Activated naive CD8-positive, alpha-beta T cell treated with anti-CD3 and anti-CD28 coated beads for 36 hours (primary cell): Measurements from ENCODE around the gene CHADL. TPM values are rescaled to one million over a fixed set of nuclear protein-coding genes. Genes with fewer than 3 reads are reported as not detected.
A peak's percentile ranks its signal among the peaks of the same experiment; 100 is the strongest.

Experiments
- DNase-seq: peaks from one replicate; pipeline ENCODE4 v3.0.0; 2021
- H3K27ac Mint-ChIP-seq: one replicate; pipeline ENCODE4 v1.8.0; 2022; ENCODE audit warnings: mild to moderate bottlenecking, moderate library complexity, mixed read lengths
- H3K27me3 Mint-ChIP-seq: one replicate; pipeline ENCODE4 v1.8.0; 2022; ENCODE audit warnings: mild to moderate bottlenecking, mixed read lengths
- H3K36me3 Mint-ChIP-seq: one replicate; pipeline ENCODE4 v1.8.0; 2021; ENCODE audit warnings: mild to moderate bottlenecking, mixed read lengths
- H3K4me1 Mint-ChIP-seq: one replicate; pipeline ENCODE4 v1.8.0; 2021; ENCODE audit warnings: mixed read lengths
- H3K4me3 Mint-ChIP-seq: one replicate; pipeline ENCODE4 v1.8.0; 2022; ENCODE audit warnings: mild to moderate bottlenecking, moderate library complexity, mixed read lengths
- H3K9me3 Mint-ChIP-seq: one replicate; pipeline ENCODE4 v1.8.0; 2022; ENCODE audit warnings: mixed read lengths
- total RNA-seq, 2 experiments: library from RNA; stranded (reverse); gene quantifications; one replicate each; pipeline ENCODE4 v1.2.3, GENCODE V29; 2021

CHADL gene, protein sequence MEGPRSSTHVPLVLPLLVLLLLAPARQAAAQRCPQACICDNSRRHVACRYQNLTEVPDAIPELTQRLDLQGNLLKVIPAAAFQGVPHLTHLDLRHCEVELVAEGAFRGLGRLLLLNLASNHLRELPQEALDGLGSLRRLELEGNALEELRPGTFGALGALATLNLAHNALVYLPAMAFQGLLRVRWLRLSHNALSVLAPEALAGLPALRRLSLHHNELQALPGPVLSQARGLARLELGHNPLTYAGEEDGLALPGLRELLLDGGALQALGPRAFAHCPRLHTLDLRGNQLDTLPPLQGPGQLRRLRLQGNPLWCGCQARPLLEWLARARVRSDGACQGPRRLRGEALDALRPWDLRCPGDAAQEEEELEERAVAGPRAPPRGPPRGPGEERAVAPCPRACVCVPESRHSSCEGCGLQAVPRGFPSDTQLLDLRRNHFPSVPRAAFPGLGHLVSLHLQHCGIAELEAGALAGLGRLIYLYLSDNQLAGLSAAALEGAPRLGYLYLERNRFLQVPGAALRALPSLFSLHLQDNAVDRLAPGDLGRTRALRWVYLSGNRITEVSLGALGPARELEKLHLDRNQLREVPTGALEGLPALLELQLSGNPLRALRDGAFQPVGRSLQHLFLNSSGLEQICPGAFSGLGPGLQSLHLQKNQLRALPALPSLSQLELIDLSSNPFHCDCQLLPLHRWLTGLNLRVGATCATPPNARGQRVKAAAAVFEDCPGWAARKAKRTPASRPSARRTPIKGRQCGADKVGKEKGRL
- under 1 TPM; 0.22 to 0.39 TPM for total RNA-seq

DNA sequence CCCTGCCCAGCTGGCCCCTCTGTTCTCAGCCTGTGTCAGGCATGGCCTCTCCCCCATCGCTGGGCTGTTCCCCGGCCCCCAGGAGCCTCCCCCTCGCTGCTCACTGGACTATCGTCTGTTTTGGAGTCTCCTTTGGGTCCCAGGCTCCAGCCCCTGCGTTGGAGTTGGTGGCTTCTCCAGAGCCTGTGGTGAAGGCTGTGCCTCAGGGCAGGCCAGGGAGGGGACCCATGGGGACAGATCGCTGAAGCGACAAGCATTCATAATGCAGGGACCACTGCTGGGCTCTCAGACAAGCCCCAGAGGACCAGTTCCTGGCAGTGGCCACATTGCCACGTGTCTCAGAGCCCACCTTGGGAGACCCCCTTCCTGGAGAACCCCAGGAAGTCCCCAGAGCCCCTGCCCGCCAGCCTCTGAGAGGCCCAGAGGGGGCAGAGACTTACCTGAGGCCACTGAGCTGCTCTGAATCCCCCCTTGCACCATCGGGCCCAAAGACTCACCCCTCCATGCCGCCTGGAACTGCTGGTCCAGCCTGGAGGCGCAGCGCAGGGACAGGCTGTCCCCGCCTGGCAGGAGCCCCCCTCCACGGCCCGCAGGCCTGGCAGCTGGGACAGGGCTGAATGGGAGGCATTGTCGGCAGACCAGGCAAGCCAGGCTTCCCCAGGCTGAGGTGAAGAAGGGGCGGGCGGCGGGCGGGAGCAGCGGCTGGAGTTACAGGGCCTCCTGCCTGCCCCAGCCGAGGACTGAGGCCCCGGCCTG, at the start of gene CHADL:
Gene CHADL (minus strand): TSS at position 555 of the 756 bp plus-strand sequence. CDS start 50 bp downstream, at position 505.
- no peaks in the 10 kb centered on the region for H3K9me3 Mint-ChIP-seq
- no peak within 1 kb of the TSS for H3K27ac Mint-ChIP-seq
- no peaks in the 10 kb centered on the region for H3K27me3 Mint-ChIP-seq
- peaks cover 2% of the 10 kb centered on the region for H3K4me1 Mint-ChIP-seq
- no peak for DNase-seq
- peaks cover 2% of the 10 kb centered on the region for H3K36me3 Mint-ChIP-seq
- no peak within 1 kb of the TSS for H3K4me3 Mint-ChIP-seq

DNA sequence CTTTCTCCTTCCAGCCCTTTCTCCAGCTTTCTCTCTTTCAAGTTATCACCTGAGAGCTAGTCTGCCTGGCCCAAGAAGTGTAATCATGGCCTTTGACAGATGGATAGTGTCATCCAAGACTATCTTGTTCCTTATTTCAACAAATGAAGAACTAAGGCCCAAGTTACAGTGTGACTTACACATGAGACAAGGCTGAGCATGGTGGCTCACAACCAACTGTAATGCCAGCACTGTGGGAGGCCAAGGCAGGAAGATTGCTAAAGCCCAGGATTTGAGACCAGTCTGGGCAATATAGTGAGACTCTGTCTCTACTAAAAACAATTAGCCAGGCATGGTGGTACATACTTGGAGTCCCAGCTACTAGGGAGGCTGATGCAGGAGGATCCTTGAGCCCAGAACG, 48.9 kb upstream of the CHADL start:
- H3K4me3 Mint-ChIP-seq, result no peak overlapping the region
- no peaks in the 10 kb centered on the region for H3K9me3 Mint-ChIP-seq
- no peak overlapping the region for H3K27ac Mint-ChIP-seq
- no peak for DNase-seq
- peaks cover 5% of the 10 kb centered on the region for H3K36me3 Mint-ChIP-seq
- H3K27me3 Mint-ChIP-seq, result no peaks in the 10 kb centered on the region
- H3K4me1 Mint-ChIP-seq, result peaks cover 12% of the 10 kb centered on the region

DNA sequence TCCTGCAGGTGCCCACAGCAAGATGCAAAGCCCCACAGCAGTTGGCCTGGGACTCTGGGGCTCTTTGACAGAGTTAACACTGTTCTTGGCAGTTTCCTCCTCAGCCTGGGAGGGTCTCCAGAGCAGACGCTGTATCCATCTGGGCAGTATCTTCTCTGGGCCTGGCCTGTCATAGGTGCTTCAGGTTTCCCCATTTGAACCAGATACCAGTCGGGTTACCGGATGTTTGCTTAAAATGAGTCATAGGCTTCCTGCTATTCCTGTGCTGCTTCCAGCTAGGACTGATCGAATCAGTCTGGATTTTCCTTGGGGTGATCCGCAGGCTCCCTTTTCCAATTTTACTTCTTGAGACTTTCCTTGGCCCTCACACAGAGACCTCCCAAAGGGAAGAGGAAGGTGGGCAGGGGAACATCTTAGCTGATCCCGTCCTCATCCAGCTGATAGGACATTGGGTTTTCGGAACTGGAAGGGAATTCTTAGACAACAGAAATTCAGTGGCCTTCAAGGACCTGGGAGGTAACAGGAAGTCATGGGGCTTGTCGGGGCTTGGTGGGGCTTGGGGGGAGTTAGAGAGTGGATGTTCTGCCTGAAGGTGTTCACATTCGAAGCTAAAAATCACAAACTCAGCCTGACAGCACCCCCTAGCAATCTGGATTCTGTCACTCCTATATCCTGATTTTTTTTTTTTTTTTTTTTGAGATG, 47.7 kb upstream of the CHADL start:
- peak overlapping the region; percentile 42 for H3K4me3 Mint-ChIP-seq
- peak overlapping the region; percentile 84 for H3K27ac Mint-ChIP-seq
- H3K4me1 Mint-ChIP-seq, result peaks cover 17% of the 10 kb centered on the region
- DNase-seq, result no peak
- H3K9me3 Mint-ChIP-seq, result no peaks in the 10 kb centered on the region
- H3K36me3 Mint-ChIP-seq, result peaks cover 14% of the 10 kb centered on the region
- no peaks in the 10 kb centered on the region for H3K27me3 Mint-ChIP-seq

DNA sequence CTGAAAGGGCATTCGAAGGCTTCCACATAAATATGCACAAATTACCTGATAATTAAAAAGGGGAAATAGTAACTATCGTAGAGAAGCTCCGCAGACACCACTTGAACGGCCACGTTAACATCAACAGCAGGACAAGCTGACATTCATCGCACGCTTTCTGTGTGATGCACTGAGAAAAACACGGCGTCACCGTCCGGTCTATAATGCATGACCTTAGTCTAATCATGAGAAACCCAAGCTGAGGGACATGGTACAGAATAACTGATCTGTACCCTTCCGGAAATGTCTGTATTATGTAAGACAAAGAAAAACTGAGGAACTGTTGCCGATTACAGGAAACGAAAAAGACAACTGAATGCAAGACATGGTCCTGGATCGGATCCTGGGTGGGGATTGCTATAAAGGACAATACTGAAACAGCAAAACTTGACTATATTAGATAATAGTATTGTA, 45.9 kb upstream of the CHADL start:
- Mint-ChIP-seq H3K27me3 (no peaks in the 10 kb centered on the region), H3K4me1 (peaks cover 23% of the 10 kb centered on the region), H3K36me3 (peaks cover 19% of the 10 kb centered on the region), H3K9me3 (no peaks in the 10 kb centered on the region), H3K4me3 (peak overlapping the region; percentile 89), H3K27ac (peak overlapping the region; percentile 97)
- peak; percentile 47 for DNase-seq

DNA sequence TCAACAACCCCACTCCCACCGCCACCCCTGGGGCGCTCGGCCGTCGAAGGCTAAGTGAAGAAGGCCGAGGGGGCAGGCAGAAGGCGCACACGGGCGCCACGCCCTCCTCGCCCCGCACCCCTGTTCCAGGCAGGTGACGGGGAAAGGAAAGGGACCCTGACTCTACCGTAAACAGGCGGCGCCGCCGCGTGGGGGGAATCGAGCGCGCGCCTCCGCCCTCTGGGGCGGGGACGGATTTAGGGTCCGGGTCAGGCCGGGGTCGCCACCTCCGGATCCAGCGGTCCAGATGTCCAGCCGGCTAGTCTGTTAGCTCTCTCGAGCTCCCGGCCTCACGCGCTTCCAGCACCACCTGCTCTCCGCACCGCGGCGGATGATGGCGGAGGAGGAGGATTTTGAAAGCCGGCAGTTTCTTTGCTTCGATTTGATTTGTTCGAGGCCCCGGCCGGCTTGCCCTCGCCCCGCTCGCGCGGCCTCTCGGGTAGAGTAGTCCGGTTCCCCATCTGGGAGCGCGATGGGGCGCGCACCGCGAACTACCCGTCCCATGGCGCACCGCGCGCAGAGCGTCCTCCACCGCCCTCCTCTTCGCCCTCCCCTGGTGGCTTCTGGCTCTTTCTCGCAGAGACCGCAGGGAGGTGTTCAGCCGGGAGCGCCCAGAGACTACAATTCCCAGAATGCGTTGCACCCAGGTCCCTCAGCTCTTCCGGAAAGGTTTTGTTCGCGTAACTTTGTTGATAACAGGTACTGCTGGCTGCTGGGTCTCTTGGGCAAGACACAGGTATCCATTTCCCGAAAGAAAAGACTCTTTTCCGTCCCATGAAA, 45.3 kb upstream of the CHADL start, which contains the start of gene RANGAP1:
Gene RANGAP1 (minus strand): TSS at position 368 of the 819 bp plus-strand sequence. CDS start 5,143 bp downstream, outside the sequence.
- H3K4me1 Mint-ChIP-seq, result peaks cover 27% of the 10 kb centered on the region
- peak within 1 kb of the TSS; percentile 97 for H3K27ac Mint-ChIP-seq

DNA sequence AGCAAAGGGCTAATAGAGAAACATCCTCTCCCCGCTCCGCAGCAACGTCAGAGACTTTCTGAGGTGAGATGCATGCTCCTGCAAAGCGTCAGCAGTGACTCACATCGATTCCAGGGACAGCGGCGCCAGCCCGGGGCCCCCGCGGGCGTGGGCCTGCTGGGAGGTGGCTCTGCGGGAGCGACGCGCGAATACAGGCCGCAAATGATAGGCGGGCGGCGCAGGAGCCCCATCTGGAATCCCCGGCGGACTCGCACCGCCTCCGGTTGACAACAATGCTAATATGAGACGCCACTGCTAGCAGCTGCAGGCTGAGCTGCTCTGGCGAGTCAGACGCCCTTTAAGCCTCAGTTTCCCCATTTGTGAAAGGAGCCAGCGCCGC, 44.7 kb upstream of the CHADL start:
- Mint-ChIP-seq H3K4me1 (peaks cover 31% of the 10 kb centered on the region), H3K27me3 (no peaks in the 10 kb centered on the region), H3K4me3 (peak overlapping the region; percentile 89), H3K27ac (peak overlapping the region; percentile 97), H3K9me3 (no peaks in the 10 kb centered on the region), H3K36me3 (peaks cover 23% of the 10 kb centered on the region)
- peak; percentile 96 for DNase-seq

More for the DNA sequence above, 45.3 kb upstream of the CHADL start, which contains the start of gene RANGAP1:
- H3K4me3 Mint-ChIP-seq, result peak within 1 kb of the TSS; percentile 89
- peaks cover 23% of the 10 kb centered on the region for H3K36me3 Mint-ChIP-seq
- peak; percentile 99 for DNase-seq
- H3K27me3 Mint-ChIP-seq, result no peaks in the 10 kb centered on the region
- H3K9me3 Mint-ChIP-seq, result no peaks in the 10 kb centered on the region

DNA sequence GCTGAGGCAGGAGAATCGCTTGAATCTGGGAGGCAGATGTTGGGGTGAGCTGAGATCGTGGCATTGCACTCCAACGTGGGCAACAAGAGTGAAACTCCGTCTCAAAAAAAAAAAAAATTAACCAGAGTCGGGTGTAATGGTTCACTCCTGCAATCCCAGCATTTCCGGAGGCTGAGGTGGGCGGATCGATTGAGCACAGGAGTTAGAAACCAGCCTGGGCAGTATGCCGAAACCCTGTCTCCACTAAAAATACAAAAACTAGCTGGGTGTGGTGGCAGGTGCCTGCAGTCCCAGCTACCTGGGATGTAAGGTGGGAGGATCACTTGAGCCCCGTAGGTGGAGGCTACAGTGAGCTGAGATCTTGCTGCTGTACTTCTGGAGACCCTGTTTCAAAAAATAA, 43.7 kb upstream of the CHADL start:
- Mint-ChIP-seq H3K27ac (peak overlapping the region; percentile 97), H3K27me3 (no peaks in the 10 kb centered on the region), H3K4me1 (peaks cover 31% of the 10 kb centered on the region), H3K36me3 (peaks cover 28% of the 10 kb centered on the region), H3K4me3 (peak overlapping the region; percentile 89), H3K9me3 (no peaks in the 10 kb centered on the region)
- DNase-seq, result no peak

DNA sequence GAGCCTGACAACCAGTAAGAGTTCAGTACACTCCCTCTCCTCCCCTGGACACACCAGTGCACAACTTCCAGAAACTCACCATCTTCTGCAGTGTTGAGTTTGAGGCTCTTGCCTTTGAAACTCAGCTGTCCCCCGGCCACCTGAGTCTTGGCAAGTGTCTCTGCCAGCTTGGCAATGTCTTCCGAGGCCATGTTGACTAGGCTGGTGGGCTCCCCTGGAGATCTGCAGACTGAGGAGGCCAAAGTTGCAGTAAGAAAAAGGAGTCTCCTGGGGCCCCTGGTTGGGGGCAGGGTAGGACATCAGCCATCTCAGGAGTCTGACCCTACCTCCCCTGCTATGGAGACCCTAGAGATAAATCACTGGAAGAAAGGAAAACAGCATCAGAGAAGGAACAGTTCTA, 40.1 kb upstream of the CHADL start:
- H3K9me3 Mint-ChIP-seq, result no peaks in the 10 kb centered on the region
- H3K27me3 Mint-ChIP-seq, result no peaks in the 10 kb centered on the region
- no peak overlapping the region for H3K4me3 Mint-ChIP-seq
- DNase-seq, result no peak
- no peak overlapping the region for H3K27ac Mint-ChIP-seq
- peaks cover 22% of the 10 kb centered on the region for H3K4me1 Mint-ChIP-seq
- H3K36me3 Mint-ChIP-seq, result peaks cover 49% of the 10 kb centered on the region

DNA sequence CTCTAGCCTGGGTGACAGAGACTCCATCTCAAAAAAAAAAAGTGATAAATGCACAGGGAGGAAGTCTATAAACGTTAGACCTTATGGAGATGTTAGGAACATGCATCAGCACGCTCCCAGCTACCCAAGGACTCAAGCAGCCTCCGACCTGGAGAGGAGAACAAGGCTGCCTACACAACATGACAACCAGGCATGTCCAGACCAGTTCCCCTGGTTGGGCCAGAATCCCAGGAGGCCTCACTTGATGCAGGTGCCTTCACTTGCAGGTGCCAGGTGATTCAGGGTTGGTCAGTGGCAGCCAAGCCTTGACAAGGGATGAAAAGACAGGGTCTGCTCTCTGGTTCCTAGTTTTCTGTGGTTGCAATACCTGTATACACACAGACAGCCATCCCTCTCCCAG, 39.3 kb upstream of the CHADL start:
- Mint-ChIP-seq H3K9me3 (no peaks in the 10 kb centered on the region), H3K4me1 (peaks cover 20% of the 10 kb centered on the region), H3K27ac (peak overlapping the region; percentile 25), H3K27me3 (no peaks in the 10 kb centered on the region), H3K4me3 (no peak overlapping the region), H3K36me3 (peaks cover 50% of the 10 kb centered on the region)
- DNase-seq, result no peak

DNA sequence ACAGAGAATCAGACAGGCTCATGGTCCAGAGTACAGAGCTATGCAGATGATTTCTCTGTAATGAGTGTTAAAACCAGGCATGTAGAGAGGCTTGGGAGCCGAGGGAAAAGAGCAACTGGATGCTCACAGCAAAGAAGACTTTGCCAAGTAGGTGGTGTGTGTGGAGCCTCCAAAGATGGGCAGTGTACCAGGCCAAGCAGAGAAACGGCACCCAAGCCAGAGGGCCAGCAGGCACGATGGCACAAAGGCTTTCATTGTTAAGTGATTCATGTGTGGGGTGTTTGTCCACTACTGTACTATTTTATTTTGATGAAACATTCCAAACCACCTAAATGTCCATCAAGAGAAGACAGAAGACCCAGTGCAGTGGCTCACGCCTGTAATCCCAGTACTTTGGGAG, 34.1 kb upstream of the CHADL start:
- Mint-ChIP-seq H3K27ac (no peak overlapping the region), H3K27me3 (no peaks in the 10 kb centered on the region), H3K4me1 (peaks cover 5% of the 10 kb centered on the region), H3K9me3 (no peaks in the 10 kb centered on the region), H3K4me3 (no peak overlapping the region), H3K36me3 (peaks cover 52% of the 10 kb centered on the region)
- DNase-seq, result no peak

DNA sequence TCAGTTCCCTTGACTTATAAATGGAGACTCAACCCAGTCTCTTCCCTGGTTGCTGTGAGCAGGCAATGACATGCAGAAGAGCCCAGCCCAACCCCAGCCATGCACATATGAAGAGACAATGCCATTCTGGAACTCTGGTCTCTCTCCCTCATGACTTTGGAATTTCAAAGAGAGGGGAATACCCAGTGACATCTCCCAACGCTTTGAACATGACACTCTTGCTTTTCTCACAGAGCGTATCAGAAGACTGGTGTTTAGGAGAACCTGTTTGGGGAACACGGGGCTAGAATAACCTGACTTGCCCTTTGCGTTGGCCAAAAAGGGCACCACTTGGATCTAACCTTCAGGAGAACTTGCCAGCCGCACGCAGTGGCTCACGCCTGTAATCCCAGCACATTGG, 32.4 kb upstream of the CHADL start:
- H3K4me3 Mint-ChIP-seq, result no peak overlapping the region
- H3K27me3 Mint-ChIP-seq, result no peaks in the 10 kb centered on the region
- H3K4me1 Mint-ChIP-seq, result peaks cover 5% of the 10 kb centered on the region
- H3K9me3 Mint-ChIP-seq, result no peaks in the 10 kb centered on the region
- H3K36me3 Mint-ChIP-seq, result peaks cover 40% of the 10 kb centered on the region
- no peak for DNase-seq
- no peak overlapping the region for H3K27ac Mint-ChIP-seq

DNA sequence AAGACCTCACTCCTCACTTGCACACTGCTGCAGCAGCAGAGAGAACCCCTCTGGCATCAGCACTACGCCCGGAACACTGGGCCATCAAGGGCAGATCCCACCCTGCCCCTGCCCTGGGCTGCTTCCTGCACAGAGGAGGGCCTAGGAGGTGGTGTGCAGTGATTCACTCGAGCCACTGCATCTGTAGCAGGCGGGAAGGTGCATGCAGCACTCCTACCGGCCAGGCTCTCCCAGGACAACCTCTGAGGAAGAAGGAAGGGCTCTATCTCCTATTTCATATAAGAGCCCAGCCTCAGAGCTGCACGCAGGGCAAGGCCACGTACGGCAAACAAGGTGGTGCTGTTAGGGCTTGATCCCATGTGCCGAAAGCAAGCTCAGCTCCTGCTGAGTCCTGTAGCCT, 31.1 kb upstream of the CHADL start:
- Mint-ChIP-seq H3K27ac (no peak overlapping the region), H3K4me3 (no peak overlapping the region), H3K36me3 (peaks cover 33% of the 10 kb centered on the region), H3K27me3 (no peaks in the 10 kb centered on the region), H3K9me3 (no peaks in the 10 kb centered on the region), H3K4me1 (peaks cover 5% of the 10 kb centered on the region)
- DNase-seq, result no peak

DNA sequence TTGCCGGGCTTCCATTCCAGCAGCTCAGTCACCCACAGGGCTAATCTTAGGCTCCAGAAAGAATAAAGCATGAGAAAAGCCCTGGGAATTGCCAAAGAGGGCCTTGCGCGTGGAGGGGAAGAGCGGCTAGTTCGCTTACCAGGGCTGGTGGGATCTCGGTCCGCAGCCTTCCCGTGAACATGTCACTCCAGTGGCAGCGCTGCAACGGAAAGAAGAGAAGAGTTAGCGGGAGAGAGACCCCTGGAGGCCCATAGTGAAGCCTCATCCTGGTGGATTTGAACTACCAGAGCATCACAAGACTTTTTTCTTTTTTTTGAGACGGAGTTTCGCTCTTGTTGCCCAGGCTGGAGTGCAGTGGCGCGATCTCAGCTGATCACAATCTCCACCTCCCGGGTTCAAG, 27.2 kb upstream of the CHADL start:
- Mint-ChIP-seq H3K36me3 (peaks cover 24% of the 10 kb centered on the region), H3K27ac (no peak overlapping the region)

More for the DNA sequence above, 27.2 kb upstream of the CHADL start:
- H3K4me3 Mint-ChIP-seq, result no peak overlapping the region
- peaks cover 3% of the 10 kb centered on the region for H3K4me1 Mint-ChIP-seq
- no peaks in the 10 kb centered on the region for H3K9me3 Mint-ChIP-seq
- DNase-seq, result no peak
- no peaks in the 10 kb centered on the region for H3K27me3 Mint-ChIP-seq
